ENCODE measurements around the gene UTF1. TPM values are rescaled to one million over a fixed set of nuclear protein-coding genes. Genes with fewer than 3 reads are reported as not detected.

Gene UTF1
- total RNA-seq, 2 donors from 2014 or later, result not detected

GRCh38 chr10:133272301-133272963, 42.4 kb downstream of the UTF1 start:
- no peak for ATAC-seq
- intact Hi-C loops (cut with DNase I), result no loop called here
- DNase-seq, result no peak

GRCh38 chr10:133272964-133273420, 43.0 kb downstream of the UTF1 start:
- ATAC-seq (no peak), DNase-seq (no peak)
- intact Hi-C loops (cut with DNase I), result no loop called here

- DNase-seq (no peak), ATAC-seq (no peak)
- intact Hi-C loops (cut with DNase I), result no loop called here
These were observed 43.6 kb downstream of the UTF1 start for GRCh38 chr10:133273534-133274143.

GRCh38 chr10:133274751-133275683, 45.0 kb downstream of the UTF1 start:
- DNase-seq (no peak), ATAC-seq (peak in 1 of 2 donors; percentile 20)
- intact Hi-C loops (cut with DNase I), result no loop called here

GRCh38 chr10:133275684-133276092, 45.7 kb downstream of the UTF1 start:
- intact Hi-C loops (cut with DNase I), result no loop called here
- no peak for ATAC-seq
- no peak for DNase-seq

- intact Hi-C loops (cut with DNase I), result no loop called here
- DNase-seq, result no peak
- ATAC-seq, result no peak
These were observed 46.0 kb downstream of the UTF1 start for GRCh38 chr10:133276100-133276434.

- peak; percentile 33 to 38 for ATAC-seq
- no peak for DNase-seq
- intact Hi-C loops (cut with DNase I), result no loop called here
These were observed 46.6 kb downstream of the UTF1 start, which contains the start of gene ADAM8 for GRCh38 chr10:133276435-133277201. Gene ADAM8, minus strand, starts transcription at chr10:133276868. Its CDS starts 51 bp downstream, at chr10:133276817.

- ATAC-seq (no peak), DNase-seq (no peak)
- intact Hi-C loops (cut with DNase I), result no loop called here
These were observed 47.4 kb downstream of the UTF1 start for GRCh38 chr10:133277277-133277992.

- intact Hi-C loops (cut with DNase I), result no loop called here
- DNase-seq (no peak), ATAC-seq (no peak)
These were observed 48.1 kb downstream of the UTF1 start for GRCh38 chr10:133277993-133278576.

GRCh38 chr10:133278577-133279265, 48.7 kb downstream of the UTF1 start:
- ATAC-seq, result peak; percentile 37 to 44
- intact Hi-C loops (cut with DNase I), result no loop called here
- no peak for DNase-seq

GRCh38 chr10:133279326-133280226, 49.6 kb downstream of the UTF1 start:
- ATAC-seq, result no peak
- DNase-seq, result no peak
- intact Hi-C loops (cut with DNase I), result no loop called here

- ATAC-seq (no peak), DNase-seq (no peak)
- intact Hi-C loops (cut with DNase I), result no loop called here
These were observed 50.5 kb downstream of the UTF1 start for GRCh38 chr10:133280391-133281059.

- intact Hi-C loops (cut with DNase I), result no loop called here
- no peak for DNase-seq
- ATAC-seq, result no peak
These were observed 51.1 kb downstream of the UTF1 start for GRCh38 chr10:133281084-133281483.

All from left cardiac atrium (tissue), 4 donors.